Tibial nerve (tissue), 4 donors: ENCODE results near the gene MLN. TPM values are rescaled to one million over a fixed set of nuclear protein-coding genes. Genes with fewer than 3 reads are reported as not detected.

Experiments
- DNase-seq, 2 donors: peaks; one replicate each; pipeline ENCODE4 v3.0.0-alpha.2; 2019; ENCODE audit warnings: low spot score in 2 of 2
- H3K27ac ChIP-seq, 4 donors: fragments of 200-600 bp; sonication (generic) in 3 of 4; one replicate each; pipeline ENCODE4 v1.5.1; 2017 to 2019; ENCODE audit warnings: mild to moderate bottlenecking in 1 of 4
- H3K27me3 ChIP-seq, 2 donors: fragments of 200-600 bp; sonication (generic) in 1 of 2; one replicate each; pipeline versions ENCODE4 v1.5.1 to v1.6.0; 2017 to 2019
- H3K36me3 ChIP-seq, 3 donors: fragments of 200-600 bp; sonication (generic); one replicate each; pipeline ENCODE4 v1.5.1; 2018 to 2019
- H3K4me1 ChIP-seq, 4 donors: fragments of 200-600 bp; sonication (generic) in 3 of 4; one replicate each; pipeline ENCODE4 v1.5.1; 2017 to 2019
- H3K4me3 ChIP-seq, 4 donors: fragments of 200-600 bp; sonication (generic) in 3 of 4; one replicate each; pipeline ENCODE4 v1.5.1; 2017 to 2019; ENCODE audit warnings: mild to moderate bottlenecking in 1 of 4, moderate library complexity in 1 of 4
- H3K9me3 ChIP-seq, 4 donors: fragments of 200-600 bp; sonication (generic) in 3 of 4; one replicate each; pipeline ENCODE4 v1.5.1; 2017 to 2019
- CTCF ChIP-seq, 5 experiments: fragments of 200-600 bp in 3 of 5; fragments of 450-650 bp in 2 of 5; sonication (generic) in 3 of 5; IDR thresholded peaks; one replicate each; pipeline ENCODE4 v1.5.1; 2016 to 2019; ENCODE audit warnings: antibody characterized with exemption in 5 of 5, mild to moderate bottlenecking in 3 of 5, moderate library complexity in 2 of 5
- EP300 ChIP-seq, 2 donors: sonication (generic); formaldehyde crosslinking; IDR thresholded peaks; one replicate each; pipeline ENCODE4 v1.6.1; 2017; ENCODE audit warnings: antibody characterized with exemption in 2 of 2, mild to moderate bottlenecking in 1 of 2
- POLR2A ChIP-seq, 2 donors: fragments of 450-650 bp; IDR thresholded peaks; one replicate each; pipeline ENCODE4 v1.6.1; 2017; ENCODE audit warnings: antibody characterized with exemption in 2 of 2, mild to moderate bottlenecking in 2 of 2, moderate library complexity in 2 of 2
- WGBS, 2 donors: methylation state at CpG; one replicate each; pipeline ENCODE4 v1.1.5; 2018; 5-methylcytosine and 5-hydroxymethylcytosine counted together
- total RNA-seq, 4 donors: library from RNA; depleted of rRNA; stranded (reverse); fragments of >200 nt; gene quantifications; one replicate each; pipeline ENCODE4 v1.1.0, GENCODE V29; 2016

Gene MLN
- total RNA-seq, 4 donors from 2014 or later, result not detected

- Histone ChIP-seq H3K27ac (no peak overlapping the region), H3K4me3 (no peak overlapping the region), H3K4me1 (no peaks in the 10 kb centered on the region), H3K36me3 (no peaks in the 10 kb centered on the region), H3K9me3 (no peaks in the 10 kb centered on the region), H3K27me3 (peaks cover 0 to 28% of the 10 kb centered on the region in 2 donors)
- DNase-seq, result no peak
- 67 to 69% methylated on average over 4 of the region's 4 CpGs for WGBS, 2 donors
- no peak for TF ChIP-seq EP300 (IDR thresholded peaks at IDR 0.05)
- no peak for TF ChIP-seq POLR2A (IDR thresholded peaks at IDR 0.05)
- no peak for TF ChIP-seq CTCF (IDR thresholded peaks at IDR 0.05)
These were observed 15.2 kb upstream of the MLN start for GRCh38 chr6:33819021-33819420.

- no peak for DNase-seq
- no peak overlapping the region for H3K27ac ChIP-seq
- 58 to 66% methylated on average over 3 of the region's 3 CpGs for WGBS, 2 donors
- H3K27me3 ChIP-seq, result peaks cover 0 to 29% of the 10 kb centered on the region in 2 donors
- H3K9me3 ChIP-seq, result no peaks in the 10 kb centered on the region
- H3K4me3 ChIP-seq, result no peak overlapping the region
- H3K36me3 ChIP-seq, result no peaks in the 10 kb centered on the region
- no peaks in the 10 kb centered on the region for H3K4me1 ChIP-seq
- TF ChIP-seq POLR2A (IDR thresholded peaks at IDR 0.05), result no peak
- no peak for TF ChIP-seq CTCF (IDR thresholded peaks at IDR 0.05)
- no peak for TF ChIP-seq EP300 (IDR thresholded peaks at IDR 0.05)
These were observed 14.5 kb upstream of the MLN start for GRCh38 chr6:33818293-33818692.

GRCh38 chr6:33817489-33817888 is 13.7 kb upstream of the MLN start:
- H3K36me3 ChIP-seq, result no peaks in the 10 kb centered on the region
- H3K9me3 ChIP-seq, result no peaks in the 10 kb centered on the region
- peaks cover 0 to 37% of the 10 kb centered on the region in 2 donors for H3K27me3 ChIP-seq
- no peak for DNase-seq
- no peaks in the 10 kb centered on the region for H3K4me1 ChIP-seq
- no peak overlapping the region for H3K4me3 ChIP-seq
- TF ChIP-seq EP300 (IDR thresholded peaks at IDR 0.05) (no peak), CTCF (IDR thresholded peaks at IDR 0.05) (no peak), POLR2A (IDR thresholded peaks at IDR 0.05) (no peak)
- WGBS, 2 donors, result 81 to 84% methylated on average over 5 of the region's 5 CpGs
- no peak overlapping the region for H3K27ac ChIP-seq

GRCh38 chr6:33816911-33817310 is 13.1 kb upstream of the MLN start:
- WGBS, 2 donors, result 69 to 70% methylated on average over 8 of the region's 8 CpGs
- no peak overlapping the region for H3K27ac ChIP-seq
- no peak for DNase-seq
- H3K9me3 ChIP-seq, result no peaks in the 10 kb centered on the region
- no peaks in the 10 kb centered on the region for H3K4me1 ChIP-seq
- H3K36me3 ChIP-seq, result no peaks in the 10 kb centered on the region
- H3K27me3 ChIP-seq, result peaks cover 0 to 43% of the 10 kb centered on the region in 2 donors
- H3K4me3 ChIP-seq, result no peak overlapping the region
- no peak for TF ChIP-seq EP300 (IDR thresholded peaks at IDR 0.05)
- TF ChIP-seq POLR2A (IDR thresholded peaks at IDR 0.05), result no peak
- TF ChIP-seq CTCF (IDR thresholded peaks at IDR 0.05), result no peak

GRCh38 chr6:33815854-33816253 is 12.1 kb upstream of the MLN start:
- peaks cover 0 to 54% of the 10 kb centered on the region in 2 donors for H3K27me3 ChIP-seq
- no peaks in the 10 kb centered on the region for H3K9me3 ChIP-seq
- H3K27ac ChIP-seq, result no peak overlapping the region
- TF ChIP-seq EP300 (IDR thresholded peaks at IDR 0.05) (no peak), CTCF (IDR thresholded peaks at IDR 0.05) (no peak), POLR2A (IDR thresholded peaks at IDR 0.05) (no peak)
- no peak for DNase-seq
- no peak overlapping the region for H3K4me3 ChIP-seq
- WGBS, 2 donors, result 23 to 50% methylated on average over 1 of the region's 1 CpG
- H3K36me3 ChIP-seq, result no peaks in the 10 kb centered on the region
- no peaks in the 10 kb centered on the region for H3K4me1 ChIP-seq
